ENCODE data around the gene KHK. TPM values are rescaled to one million over a fixed set of nuclear protein-coding genes. Genes with fewer than 3 reads are reported as not detected.

The KHK gene
- total and polyA plus RNA-seq, 12 donors = 0.32 to 4.6 (median 2.2) TPM

GRCh38 chr2:27093430-27094352 lies 7.1 kb downstream of the KHK start:
- H3K4me3 ChIP-seq = no peak overlapping the region
- H3K27me3 ChIP-seq = no peaks in the 10 kb centered on the region
- H3K27ac ChIP-seq = no peak overlapping the region
- WGBS, 2 donors = 89 to 93% methylated on average over 6 of the region's 6 CpGs
- TF ChIP-seq, protein P1, sequence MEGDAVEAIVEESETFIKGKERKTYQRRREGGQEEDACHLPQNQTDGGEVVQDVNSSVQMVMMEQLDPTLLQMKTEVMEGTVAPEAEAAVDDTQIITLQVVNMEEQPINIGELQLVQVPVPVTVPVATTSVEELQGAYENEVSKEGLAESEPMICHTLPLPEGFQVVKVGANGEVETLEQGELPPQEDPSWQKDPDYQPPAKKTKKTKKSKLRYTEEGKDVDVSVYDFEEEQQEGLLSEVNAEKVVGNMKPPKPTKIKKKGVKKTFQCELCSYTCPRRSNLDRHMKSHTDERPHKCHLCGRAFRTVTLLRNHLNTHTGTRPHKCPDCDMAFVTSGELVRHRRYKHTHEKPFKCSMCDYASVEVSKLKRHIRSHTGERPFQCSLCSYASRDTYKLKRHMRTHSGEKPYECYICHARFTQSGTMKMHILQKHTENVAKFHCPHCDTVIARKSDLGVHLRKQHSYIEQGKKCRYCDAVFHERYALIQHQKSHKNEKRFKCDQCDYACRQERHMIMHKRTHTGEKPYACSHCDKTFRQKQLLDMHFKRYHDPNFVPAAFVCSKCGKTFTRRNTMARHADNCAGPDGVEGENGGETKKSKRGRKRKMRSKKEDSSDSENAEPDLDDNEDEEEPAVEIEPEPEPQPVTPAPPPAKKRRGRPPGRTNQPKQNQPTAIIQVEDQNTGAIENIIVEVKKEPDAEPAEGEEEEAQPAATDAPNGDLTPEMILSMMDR (IDR thresholded peaks at IDR 0.05) = no peak
- no peak for DNase-seq
- intact Hi-C loops (cut with DNase I) = loop anchor here in 2 of 10 donors (10.0 kb wide), 1 partner anchor 211 kb away; the partner anchor contains the start of gene UCN (in 2 of the 2)
- no peak for ATAC-seq
- H3K36me3 ChIP-seq = no peaks in the 10 kb centered on the region
- peaks cover 0 to 14% (median 12%) of the 10 kb centered on the region in 9 donors for H3K4me1 ChIP-seq
- no peaks in the 10 kb centered on the region for H3K9me3 ChIP-seq

DNA sequence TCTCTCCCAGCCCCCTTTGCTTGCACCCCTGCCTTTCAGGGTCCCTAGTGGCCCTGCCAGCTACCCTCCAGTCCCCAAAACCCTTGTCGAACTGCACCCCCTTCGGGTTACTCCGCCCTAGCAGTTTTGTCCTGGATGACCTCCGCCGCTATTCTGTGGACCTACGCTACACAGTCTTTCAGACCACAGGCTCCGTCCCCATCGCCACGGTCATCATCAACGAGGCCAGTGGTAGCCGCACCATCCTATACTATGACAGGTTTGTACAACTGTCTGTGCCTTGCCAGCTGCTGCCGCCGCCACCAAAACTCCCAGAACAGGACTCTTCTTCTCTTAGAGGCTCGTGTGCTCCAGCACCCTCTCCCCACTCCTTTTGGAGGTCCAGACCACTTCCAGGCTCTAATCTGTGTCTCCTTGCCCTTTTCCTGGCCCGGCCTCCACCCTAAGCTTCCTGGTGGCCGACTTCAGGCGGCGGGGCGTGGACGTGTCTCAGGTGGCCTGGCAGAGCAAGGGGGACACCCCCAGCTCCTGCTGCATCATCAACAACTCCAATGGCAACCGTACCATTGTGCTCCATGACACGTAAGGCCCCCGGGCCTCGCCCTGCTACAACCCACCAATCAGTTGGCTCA lies 7.9 kb downstream of the KHK start:
- Histone ChIP-seq H3K4me1 (peaks cover 0 to 14% (median 12%) of the 10 kb centered on the region in 9 donors), H3K27ac (no peak overlapping the region), H3K27me3 (no peaks in the 10 kb centered on the region), H3K9me3 (no peaks in the 10 kb centered on the region), H3K4me3 (no peak overlapping the region), H3K36me3 (peaks cover 0 to 2% (median 0%) of the 10 kb centered on the region in 9 donors)
- intact Hi-C loops (cut with DNase I) = loop anchor here in 2 of 10 donors (10.0 kb wide), 1 partner anchor 210 kb away; the partner anchor contains the start of gene UCN (in 2 of the 2)
- DNase-seq (no peak), ATAC-seq (no peak)
- 93 to 94% methylated on average over 24 of the region's 24 CpGs for WGBS, 2 donors
- TF ChIP-seq, protein P1 (IDR thresholded peaks at IDR 0.05) = no peak

DNA sequence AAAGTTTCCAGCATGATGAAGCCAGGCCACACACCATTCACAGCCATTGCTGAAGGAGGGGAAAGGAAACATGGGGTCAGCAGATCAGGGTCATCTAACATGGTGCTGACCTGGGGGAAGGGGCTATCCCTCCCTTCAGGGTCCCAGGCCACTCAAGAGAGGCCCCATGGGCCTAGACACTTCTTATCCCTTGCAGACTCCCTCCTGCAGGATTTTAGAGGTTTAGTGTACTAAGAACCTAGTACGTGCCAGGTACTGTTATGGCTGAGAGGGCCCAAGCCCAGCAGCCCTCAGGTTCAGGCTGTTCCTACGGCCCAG lies 8.8 kb downstream of the KHK start:
- no peak for DNase-seq
- peaks cover 0 to 5% (median 0%) of the 10 kb centered on the region in 9 donors for H3K36me3 ChIP-seq
- intact Hi-C loops (cut with DNase I) = loop anchor here in 8 of 10 donors (5.0 to 10.0 kb wide), 7 partner anchors 37 to 209 kb away; partner anchors contain the start of genes TRIM54 (in 3 of the 8), UCN (in 2 of the 8) and PREB (in 1 of the 8)
- no peak overlapping the region for H3K27ac ChIP-seq
- H3K27me3 ChIP-seq = no peaks in the 10 kb centered on the region
- H3K4me1 ChIP-seq = peaks cover 0 to 14% (median 12%) of the 10 kb centered on the region in 9 donors
- 91 to 99% methylated on average over 2 of the region's 2 CpGs for WGBS, 2 donors
- H3K9me3 ChIP-seq = no peaks in the 10 kb centered on the region
- ATAC-seq = peak in 1 of 8 donors; percentile 2
- H3K4me3 ChIP-seq = no peak overlapping the region
- TF ChIP-seq, protein P1 (IDR thresholded peaks at IDR 0.05) = no peak
